Calu3 (cell line): Measurements from ENCODE around the gene EHBP1. TPM values are rescaled to one million over a fixed set of nuclear protein-coding genes. Genes with fewer than 3 reads are reported as not detected.

Experiments
- BruUV-seq: library from RNA; stranded (reverse); fragments of 400-500 nt; replicated peaks from 2 replicates; lab custom pipeline; 2021; lab: Mats Ljungman, UMichigan
- CTCF ChIA-PET: fragments of 300-600 bp; sonication (Branson Sonifier 250); formaldehyde crosslinking; loops from one replicate; lab custom pipeline; 2022; ENCODE audit warnings: antibody characterized with exemption; lab: Charles Lee
- DNase-seq: peaks from one replicate; pipeline ENCODE4 v3.0.0; 2022
- H3K27ac Mint-ChIP-seq: one replicate; pipeline ENCODE4 v1.8.0; 2022; ENCODE audit warnings: mixed read lengths; ENCODE audit not compliant: unreplicated experiment
- H3K27me3 Mint-ChIP-seq: one replicate; pipeline ENCODE4 v1.8.0; 2022; ENCODE audit warnings: mixed read lengths; ENCODE audit not compliant: unreplicated experiment
- H3K36me3 Mint-ChIP-seq: one replicate; pipeline ENCODE4 v1.8.0; 2022; ENCODE audit warnings: mild to moderate bottlenecking, moderate library complexity, mixed read lengths; ENCODE audit not compliant: insufficient read depth, unreplicated experiment
- H3K4me1 Mint-ChIP-seq: one replicate; pipeline ENCODE4 v1.8.0; 2022; ENCODE audit warnings: mild to moderate bottlenecking, low read depth, mixed read lengths; ENCODE audit not compliant: unreplicated experiment
- H3K4me3 Mint-ChIP-seq: one replicate; pipeline ENCODE4 v1.8.0; 2022; ENCODE audit warnings: mild to moderate bottlenecking, low read depth, moderate library complexity, mixed read lengths; ENCODE audit not compliant: unreplicated experiment
- H3K9me3 Mint-ChIP-seq: one replicate; pipeline ENCODE4 v1.8.0; 2022; ENCODE audit warnings: low read depth, mixed read lengths; ENCODE audit not compliant: unreplicated experiment
- CTCF ChIP-seq: fragments of 200-600 bp; IDR thresholded peaks from one replicate; pipeline ENCODE4 v1.8.0; 2022; ENCODE audit warnings: antibody characterized with exemption; ENCODE audit not compliant: unreplicated experiment
- intact Hi-C: fragments of 100-400 bp; cut with micrococcal nuclease; formaldehyde crosslinking; loops from one replicate; pipeline ENCODE4 v1.10.0; 2022; ENCODE audit not compliant: unreplicated experiment
- total RNA-seq: library from RNA; stranded (reverse); gene quantifications from 2 replicates; pipeline ENCODE4 v1.2.3, GENCODE V29; 2022

EHBP1 gene
- total RNA-seq, 1 experiment from 2014 or later: 82.9 TPM

GRCh38 chr2:62717503-62718081 lies 12.1 kb downstream of the EHBP1 start:
- Mint-ChIP-seq H3K27me3 (no peaks in the 10 kb centered on the region), H3K27ac (no peak overlapping the region), H3K4me1 (no peaks in the 10 kb centered on the region), H3K36me3 (no peaks in the 10 kb centered on the region), H3K4me3 (no peak overlapping the region), H3K9me3 (no peaks in the 10 kb centered on the region)
- intact Hi-C loops: no loop called here
- CTCF ChIA-PET: no interaction called here
- no TSS peak for BruUV-seq
- TF ChIP-seq CTCF: no peak
- DNase-seq: no peak

- Mint-ChIP-seq H3K4me1 (peaks cover 6% of the 10 kb centered on the region), H3K27ac (no peak overlapping the region), H3K36me3 (no peaks in the 10 kb centered on the region), H3K27me3 (no peaks in the 10 kb centered on the region), H3K9me3 (no peaks in the 10 kb centered on the region), H3K4me3 (no peak overlapping the region)
- CTCF ChIA-PET: interaction anchor here (0.7 kb wide), 1 partner anchor 230 kb away, joined by 3 read pairs; no protein-coding TSS in a partner anchor
- DNase-seq: no peak
- BruUV-seq: no TSS peak
- intact Hi-C loops: no loop called here
- no peak for TF ChIP-seq CTCF
Observed at GRCh38 chr2:62718225-62718822, 12.8 kb downstream of the EHBP1 start.

- Mint-ChIP-seq H3K9me3 (no peaks in the 10 kb centered on the region), H3K27me3 (no peaks in the 10 kb centered on the region), H3K4me1 (peaks cover 21% of the 10 kb centered on the region), H3K27ac (no peak overlapping the region), H3K4me3 (no peak overlapping the region), H3K36me3 (no peaks in the 10 kb centered on the region)
- BruUV-seq: no TSS peak
- no peak for TF ChIP-seq CTCF
- no peak for DNase-seq
- CTCF ChIA-PET: no interaction called here
- intact Hi-C loops: loop anchor here (5.0 kb wide), 1 partner anchor 142 kb away; no protein-coding TSS in a partner anchor
Observed at GRCh38 chr2:62719757-62720156, 14.2 kb downstream of the EHBP1 start.

GRCh38 chr2:62722679-62723078 lies 17.2 kb downstream of the EHBP1 start:
- H3K4me1 Mint-ChIP-seq: peaks cover 42% of the 10 kb centered on the region
- H3K27me3 Mint-ChIP-seq: no peaks in the 10 kb centered on the region
- H3K4me3 Mint-ChIP-seq: no peak overlapping the region
- CTCF ChIA-PET: interaction anchor here (1.2 kb wide), 1 partner anchor 266 kb away, joined by 3 read pairs; no protein-coding TSS in a partner anchor
- H3K36me3 Mint-ChIP-seq: peaks cover 11% of the 10 kb centered on the region
- no peak for DNase-seq
- intact Hi-C loops: loop anchor here (5.0 kb wide), 1 partner anchor 145 kb away; no protein-coding TSS in a partner anchor
- TF ChIP-seq CTCF: no peak
- no peak overlapping the region for H3K27ac Mint-ChIP-seq
- H3K9me3 Mint-ChIP-seq: no peaks in the 10 kb centered on the region
- BruUV-seq: no TSS peak
